OCI-LY1 (cell line): ENCODE results near the gene MC2R.

Experiments used
- EZH2 ChIP-seq: fragments of 200-600 bp; sonication (generic), shearing (Covaris generic); IDR thresholded peaks from 2 replicates; pipeline ENCODE4 v1.8.0; 2017; ENCODE audit warnings: borderline replicate concordance, mixed run types, mild to moderate bottlenecking, antibody characterized with exemption, low read length, moderate library complexity, mixed read lengths
- TF ChIP-seq, protein P1 (sequence below): fragments of 200-600 bp; sonication (generic), shearing (Covaris generic); IDR thresholded peaks from 2 replicates; pipeline ENCODE4 v1.5.1; 2017; ENCODE audit warnings: mild to moderate bottlenecking, antibody characterized with exemption, low read length, moderate library complexity, mixed read lengths

DNA sequence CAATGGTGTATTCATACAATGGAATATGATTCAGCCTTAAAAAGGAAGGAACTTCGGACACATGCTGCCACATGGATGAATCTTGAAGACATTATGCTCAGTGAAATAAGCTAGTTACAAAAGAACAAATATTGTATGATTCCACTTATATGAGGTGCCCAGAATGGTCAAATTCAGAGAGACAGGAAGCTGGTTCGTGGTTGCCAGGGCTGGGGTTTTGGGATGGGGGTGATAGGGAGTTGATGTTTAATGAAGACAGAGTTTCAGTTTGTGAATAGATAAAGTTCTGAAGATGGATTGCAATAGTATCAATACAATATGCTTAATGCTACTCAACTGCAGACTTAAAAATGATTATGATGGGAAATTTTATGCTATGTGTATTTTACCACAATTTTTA lies 28.0 kb upstream of the MC2R start:
- TF ChIP-seq, protein P1, sequence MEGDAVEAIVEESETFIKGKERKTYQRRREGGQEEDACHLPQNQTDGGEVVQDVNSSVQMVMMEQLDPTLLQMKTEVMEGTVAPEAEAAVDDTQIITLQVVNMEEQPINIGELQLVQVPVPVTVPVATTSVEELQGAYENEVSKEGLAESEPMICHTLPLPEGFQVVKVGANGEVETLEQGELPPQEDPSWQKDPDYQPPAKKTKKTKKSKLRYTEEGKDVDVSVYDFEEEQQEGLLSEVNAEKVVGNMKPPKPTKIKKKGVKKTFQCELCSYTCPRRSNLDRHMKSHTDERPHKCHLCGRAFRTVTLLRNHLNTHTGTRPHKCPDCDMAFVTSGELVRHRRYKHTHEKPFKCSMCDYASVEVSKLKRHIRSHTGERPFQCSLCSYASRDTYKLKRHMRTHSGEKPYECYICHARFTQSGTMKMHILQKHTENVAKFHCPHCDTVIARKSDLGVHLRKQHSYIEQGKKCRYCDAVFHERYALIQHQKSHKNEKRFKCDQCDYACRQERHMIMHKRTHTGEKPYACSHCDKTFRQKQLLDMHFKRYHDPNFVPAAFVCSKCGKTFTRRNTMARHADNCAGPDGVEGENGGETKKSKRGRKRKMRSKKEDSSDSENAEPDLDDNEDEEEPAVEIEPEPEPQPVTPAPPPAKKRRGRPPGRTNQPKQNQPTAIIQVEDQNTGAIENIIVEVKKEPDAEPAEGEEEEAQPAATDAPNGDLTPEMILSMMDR, result no peak
- TF ChIP-seq EZH2, result no peak
